Measurements from ENCODE around the gene ZBTB34. TPM values are rescaled to one million over a fixed set of nuclear protein-coding genes. Genes with fewer than 3 reads are reported as not detected.

Gene ZBTB34
- total RNA-seq (2014; rRNA removed), result 1.6 and 1.8 TPM in 2 replicates
- percentile 61 among the genes with signal in this experiment for Bru-seq, nascent RNA
- percentile 59 among the genes with signal in this experiment for BruChase-seq, experiment 1, labeled RNA remaining after a 6-hour chase
- BruChase-seq, experiment 2, labeled RNA remaining after a 2-hour chase, result percentile 70 among the genes with signal in this experiment
- long read RNA-seq, full-length matches to known transcripts, result 4 of 6 reads
- long read RNA-seq, partial matches to known transcripts, result 0 of 6 reads
- long read RNA-seq, other reads (novel, unspliced or antisense), result 2 of 6 reads

- no peaks in the 10 kb centered on the region for H3K36me3 ChIP-seq (ENCODE audit: low read depth, low read length)
- H3K27me3 ChIP-seq (ENCODE audit: low read length), result no peaks in the 10 kb centered on the region
- peak within 1 kb of the TSS; percentile 87 for H3K4me3 ChIP-seq (ENCODE audit: low read length)
- POLR2A ChIA-PET (ENCODE audit: unreplicated experiment), result no interaction called here
- H3K9me3 ChIP-seq (ENCODE audit: low read length), result no peaks in the 10 kb centered on the region
- H3K4me1 ChIP-seq (ENCODE audit: insufficient read depth, low read length), result peaks cover 17% of the 10 kb centered on the region
- 0 out of 2 replicates have a peak, but pooled peaks cover 5% of the 10 kb centered on the region for H4K20me1 ChIP-seq (ENCODE audit: low read length)
- CTCF ChIA-PET, result interaction anchor here (0.6 kb wide), 3 partner anchors 20 to 52 kb away, joined by 3 to 7 read pairs (median 5); no protein-coding TSS in a partner anchor
- BruUV-seq (replicated peaks), result TSS peak; percentile 58
- H3F3A ChIP-seq (ENCODE audit: low read length, unreplicated experiment), result no peaks in the 10 kb centered on the region
- intact Hi-C loops (cut with micrococcal nuclease), result loop anchor here (10.0 kb wide), 1 partner anchor 55 kb away; the partner anchor contains the start of gene RALGPS1
- H3K27ac ChIP-seq (ENCODE audit: low read length), result peak within 1 kb of the TSS; percentile 44
- peak within 1 kb of the TSS; percentile 97 for H3K4me2 ChIP-seq (ENCODE audit: low read length)
- peak within 1 kb of the TSS; percentile 77 for H2AFZ ChIP-seq (ENCODE audit: low read length)
- peak; percentile 64 for ATAC-seq
- peaks cover 32% of the 10 kb centered on the region for H3K79me2 ChIP-seq (ENCODE audit: low read length)
- TF ChIP-seq CTCF (conservative IDR thresholded peaks at IDR 0.05; ENCODE audit: low read depth, low read length) (peak; percentile 84), EZH2 (IDR thresholded peaks at IDR 0.05; ENCODE audit: low read length, unreplicated experiment) (no peak), EZH2phosphoT487 (IDR thresholded peaks at IDR 0.05; ENCODE audit: borderline replicate concordance, low read length) (no peak)
- H3K9me2 ChIP-seq (replicated peaks; ENCODE audit: low read length), result no peaks in the 10 kb centered on the region
- peak within 1 kb of the TSS; percentile 79 for H3K9ac ChIP-seq (ENCODE audit: low read length)
- DNase-seq, result peak; percentile 47
These were observed at the start of gene ZBTB34 for GRCh38 chr9:126860077-126860756. Gene ZBTB34, plus strand, starts transcription at chr9:126860639. Its CDS starts 18,761 bp downstream, at chr9:126879400.

- Histone ChIP-seq H3K9me3 (ENCODE audit: low read length) (0 out of 2 replicates have a peak, but pooled peaks cover 4% of the 10 kb centered on the region), H3K4me3 (ENCODE audit: low read length) (no peak overlapping the region), H3K4me2 (ENCODE audit: low read length) (no peak overlapping the region), H2AFZ (ENCODE audit: low read length) (no peak overlapping the region), H3F3A (ENCODE audit: low read length, unreplicated experiment) (no peaks in the 10 kb centered on the region), H3K9ac (ENCODE audit: low read length) (no peak overlapping the region), H3K79me2 (ENCODE audit: low read length) (peaks cover 66% of the 10 kb centered on the region), H3K27me3 (ENCODE audit: low read length) (no peaks in the 10 kb centered on the region), H3K27ac (ENCODE audit: low read length) (no peak overlapping the region), H3K36me3 (ENCODE audit: low read depth, low read length) (peaks cover 29% of the 10 kb centered on the region), H4K20me1 (ENCODE audit: low read length) (no peaks in the 10 kb centered on the region), H3K4me1 (ENCODE audit: insufficient read depth, low read length) (no peaks in the 10 kb centered on the region), H3K9me2 (replicated peaks; ENCODE audit: low read length) (no peaks in the 10 kb centered on the region)
- intact Hi-C loops (cut with micrococcal nuclease), result no loop called here
- TF ChIP-seq EZH2phosphoT487 (IDR thresholded peaks at IDR 0.05; ENCODE audit: borderline replicate concordance, low read length) (no peak), CTCF (conservative IDR thresholded peaks at IDR 0.05; ENCODE audit: low read depth, low read length) (no peak), EZH2 (IDR thresholded peaks at IDR 0.05; ENCODE audit: low read length, unreplicated experiment) (no peak)
- BruUV-seq (replicated peaks), result no TSS peak
- POLR2A ChIA-PET (ENCODE audit: unreplicated experiment), result no interaction called here
- DNase-seq (no peak), ATAC-seq (no peak)
- CTCF ChIA-PET, result no interaction called here
These were observed 47.4 kb upstream of the ZBTB34 start for GRCh38 chr9:126813072-126813471.

All from PC-3 (cell line).